A172 (cell line): Measurements from ENCODE around the gene PAPPA2. TPM values are rescaled to one million over a fixed set of nuclear protein-coding genes. Genes with fewer than 3 reads are reported as not detected.
"Not testable (repeated sequence)": the region's sequence is repeated elsewhere in the genome, so short reads cannot be mapped to it uniquely, and the experiment has no call there.

ENCODE experiments used
- DNase-seq: peaks from one replicate; pipeline ENCODE4 v3.0.0-alpha.2; 2015; ENCODE audit warnings: low spot score
- total RNA-seq: library from RNA; depleted of rRNA; stranded (reverse); fragments of >200 nt; shearing (Covaris generic); gene quantifications from 2 replicates; pipeline ENCODE4 v1.2.3, GENCODE V29; 2014; rRNA removed

PAPPA2 gene, protein sequence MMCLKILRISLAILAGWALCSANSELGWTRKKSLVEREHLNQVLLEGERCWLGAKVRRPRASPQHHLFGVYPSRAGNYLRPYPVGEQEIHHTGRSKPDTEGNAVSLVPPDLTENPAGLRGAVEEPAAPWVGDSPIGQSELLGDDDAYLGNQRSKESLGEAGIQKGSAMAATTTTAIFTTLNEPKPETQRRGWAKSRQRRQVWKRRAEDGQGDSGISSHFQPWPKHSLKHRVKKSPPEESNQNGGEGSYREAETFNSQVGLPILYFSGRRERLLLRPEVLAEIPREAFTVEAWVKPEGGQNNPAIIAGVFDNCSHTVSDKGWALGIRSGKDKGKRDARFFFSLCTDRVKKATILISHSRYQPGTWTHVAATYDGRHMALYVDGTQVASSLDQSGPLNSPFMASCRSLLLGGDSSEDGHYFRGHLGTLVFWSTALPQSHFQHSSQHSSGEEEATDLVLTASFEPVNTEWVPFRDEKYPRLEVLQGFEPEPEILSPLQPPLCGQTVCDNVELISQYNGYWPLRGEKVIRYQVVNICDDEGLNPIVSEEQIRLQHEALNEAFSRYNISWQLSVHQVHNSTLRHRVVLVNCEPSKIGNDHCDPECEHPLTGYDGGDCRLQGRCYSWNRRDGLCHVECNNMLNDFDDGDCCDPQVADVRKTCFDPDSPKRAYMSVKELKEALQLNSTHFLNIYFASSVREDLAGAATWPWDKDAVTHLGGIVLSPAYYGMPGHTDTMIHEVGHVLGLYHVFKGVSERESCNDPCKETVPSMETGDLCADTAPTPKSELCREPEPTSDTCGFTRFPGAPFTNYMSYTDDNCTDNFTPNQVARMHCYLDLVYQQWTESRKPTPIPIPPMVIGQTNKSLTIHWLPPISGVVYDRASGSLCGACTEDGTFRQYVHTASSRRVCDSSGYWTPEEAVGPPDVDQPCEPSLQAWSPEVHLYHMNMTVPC (N-terminal part only)
- total RNA-seq = 0.14 and 0.33 TPM in 2 replicates

GRCh38 chr1:176462674-176463378 is at the start of gene PAPPA2:
TSS of gene PAPPA2 (plus strand) at chr1:176463175. CDS start at chr1:176556323, 93,148 bp downstream.
- DNase-seq = no peak

- DNase-seq = no peak
These were observed 46.2 kb upstream of the PAPPA2 start for GRCh38 chr1:176416777-176417176.

DNA sequence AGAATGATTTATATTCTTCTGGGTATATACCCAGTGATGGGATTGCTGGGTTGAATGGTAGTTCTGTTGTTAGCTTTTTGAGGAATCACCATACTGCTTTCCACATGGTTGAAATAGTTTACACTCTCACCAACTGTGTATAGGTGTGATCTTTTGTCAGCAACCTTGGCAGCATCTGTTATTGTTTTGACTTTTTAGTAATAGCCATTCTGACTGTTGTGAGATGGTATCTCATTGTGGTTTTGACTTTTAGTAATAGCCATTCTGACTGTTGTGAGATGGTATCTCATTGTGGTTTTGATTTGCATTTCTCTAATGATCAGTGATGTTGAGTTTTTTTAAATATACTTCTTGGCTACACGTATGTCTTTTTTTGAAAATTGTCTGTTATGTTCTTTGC is 43.4 kb upstream of the PAPPA2 start:
- DNase-seq = not testable (repeated sequence)

DNA sequence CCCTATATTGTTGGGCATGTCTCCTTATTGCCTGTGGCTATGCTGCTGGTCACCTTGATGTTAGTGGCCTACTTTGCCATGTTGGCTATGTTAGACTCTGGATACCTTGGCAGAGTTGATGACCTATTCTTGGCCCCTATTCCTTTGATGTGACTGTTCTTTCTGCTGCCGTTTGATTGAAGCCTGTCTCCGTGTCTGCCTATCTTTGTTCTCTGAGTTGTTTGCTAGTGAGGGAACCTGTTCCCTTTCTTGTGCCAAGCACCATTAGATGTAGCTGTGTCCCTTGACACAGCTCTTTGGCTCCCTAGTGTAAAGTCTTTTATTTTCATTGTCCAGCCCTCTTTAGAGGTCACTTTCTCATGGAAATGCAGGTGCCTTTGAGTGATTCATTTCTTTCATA is 28.7 kb upstream of the PAPPA2 start:
- DNase-seq = no peak

DNA sequence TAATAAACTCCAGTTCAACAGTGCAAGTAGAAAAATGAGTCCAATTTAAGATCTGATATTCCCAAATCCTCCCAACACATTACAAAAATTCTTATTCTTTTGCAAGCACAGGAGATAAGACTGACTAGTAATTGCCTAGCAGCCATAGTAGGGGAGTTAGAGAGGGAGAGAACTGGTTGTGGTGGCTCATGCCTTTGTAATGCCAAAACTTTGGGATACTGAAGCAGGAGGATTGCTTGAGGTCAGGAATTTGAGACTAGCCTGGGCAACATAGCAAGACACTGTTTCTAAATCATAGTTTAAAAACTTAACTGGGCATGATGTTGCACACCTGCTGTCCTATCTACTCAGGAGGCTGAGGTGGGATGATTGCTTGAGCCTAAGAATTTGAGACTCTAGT is 26.7 kb upstream of the PAPPA2 start:
- no peak for DNase-seq

DNA sequence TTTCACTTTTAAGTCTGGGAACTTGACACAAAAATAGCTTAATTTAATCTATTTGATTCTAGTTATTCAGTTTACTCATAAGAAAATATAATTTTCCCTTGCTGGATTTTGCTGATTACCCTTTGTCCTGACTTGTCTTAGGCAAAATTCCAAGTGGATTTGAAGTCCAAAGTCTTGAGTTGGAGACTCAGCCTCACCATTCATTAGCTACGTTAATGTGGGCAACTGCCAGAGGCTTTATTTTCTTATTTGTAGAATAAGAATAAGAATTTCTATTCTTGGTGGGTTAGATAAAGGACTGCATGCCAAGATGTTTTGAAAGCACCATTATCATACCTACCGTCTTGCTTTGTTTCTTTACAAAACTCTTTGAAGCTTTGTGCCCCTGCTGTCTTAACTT is 22.8 kb upstream of the PAPPA2 start:
- no peak for DNase-seq

GRCh38 chr1:176444286-176444685 is 18.7 kb upstream of the PAPPA2 start:
- DNase-seq = no peak

- DNase-seq = no peak
These were observed 17.6 kb upstream of the PAPPA2 start for GRCh38 chr1:176445402-176445801.

GRCh38 chr1:176448340-176448739 is 14.6 kb upstream of the PAPPA2 start:
- DNase-seq = no peak

- no peak for DNase-seq
These were observed 12.4 kb upstream of the PAPPA2 start for GRCh38 chr1:176450526-176450925.

- not testable (repeated sequence) for DNase-seq
These were observed 11.2 kb upstream of the PAPPA2 start for GRCh38 chr1:176451741-176452140.

DNA sequence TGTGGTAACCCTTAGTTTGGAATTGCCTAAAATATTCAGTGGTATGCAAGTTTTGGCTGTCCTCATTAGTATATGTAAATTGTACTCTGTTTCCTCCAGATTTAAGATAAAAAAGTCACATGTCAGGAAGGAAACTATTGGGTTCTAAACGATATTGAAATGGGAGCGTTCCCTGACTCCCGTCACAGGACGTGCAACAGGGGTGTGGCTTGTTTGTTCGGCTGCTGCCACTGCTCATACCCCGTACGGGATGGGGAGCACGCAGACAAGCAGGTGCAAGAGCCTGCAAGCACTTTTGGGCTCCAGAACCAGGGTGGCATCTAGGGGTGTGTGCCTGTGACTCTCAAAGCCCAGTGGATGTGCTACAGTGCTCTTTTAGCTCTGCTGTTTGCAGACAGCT is 6.2 kb upstream of the PAPPA2 start:
- DNase-seq = no peak

- DNase-seq = no peak
These were observed 2.2 kb upstream of the PAPPA2 start for GRCh38 chr1:176460544-176461336.

DNA sequence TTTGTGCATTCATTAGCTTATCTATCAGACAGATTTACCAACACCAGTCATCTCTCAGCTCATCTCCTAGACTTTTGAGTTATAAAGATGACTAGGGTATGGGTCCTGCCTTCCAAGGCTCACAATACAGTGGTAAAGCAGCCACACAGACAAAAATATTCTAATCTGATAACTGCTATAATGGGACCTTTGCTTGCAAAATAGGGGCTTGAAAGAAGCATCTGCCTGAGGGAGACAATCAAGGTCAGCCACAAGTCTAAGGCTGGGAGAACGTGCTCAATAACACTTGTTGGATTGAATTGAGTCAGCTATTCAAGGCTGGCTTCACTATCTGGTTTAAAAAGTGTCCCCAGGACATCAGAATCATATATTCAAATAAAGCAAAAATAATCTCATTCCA is 1.4 kb upstream of the PAPPA2 start:
- DNase-seq = no peak

DNA sequence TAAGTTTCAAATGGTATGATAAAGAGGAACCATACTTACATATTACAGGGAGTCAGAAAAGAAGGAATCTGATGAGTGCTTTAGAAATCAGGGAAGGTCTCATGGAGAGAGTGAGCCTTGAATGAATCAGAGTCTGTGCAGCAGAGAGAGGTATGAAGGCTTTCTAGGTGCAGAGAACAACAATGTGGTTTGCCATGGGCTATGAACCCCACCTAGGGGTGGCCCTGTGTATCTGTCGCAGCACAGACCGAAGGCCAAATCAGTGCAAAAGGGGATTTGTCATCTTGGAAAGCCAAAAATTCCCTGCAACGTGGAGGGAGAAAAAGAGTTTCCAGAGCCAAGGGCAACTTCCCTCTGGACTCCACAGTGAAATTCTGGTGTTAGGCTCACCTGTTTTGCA is 3.5 kb downstream of the PAPPA2 start:
- peak; percentile 8 for DNase-seq

DNA sequence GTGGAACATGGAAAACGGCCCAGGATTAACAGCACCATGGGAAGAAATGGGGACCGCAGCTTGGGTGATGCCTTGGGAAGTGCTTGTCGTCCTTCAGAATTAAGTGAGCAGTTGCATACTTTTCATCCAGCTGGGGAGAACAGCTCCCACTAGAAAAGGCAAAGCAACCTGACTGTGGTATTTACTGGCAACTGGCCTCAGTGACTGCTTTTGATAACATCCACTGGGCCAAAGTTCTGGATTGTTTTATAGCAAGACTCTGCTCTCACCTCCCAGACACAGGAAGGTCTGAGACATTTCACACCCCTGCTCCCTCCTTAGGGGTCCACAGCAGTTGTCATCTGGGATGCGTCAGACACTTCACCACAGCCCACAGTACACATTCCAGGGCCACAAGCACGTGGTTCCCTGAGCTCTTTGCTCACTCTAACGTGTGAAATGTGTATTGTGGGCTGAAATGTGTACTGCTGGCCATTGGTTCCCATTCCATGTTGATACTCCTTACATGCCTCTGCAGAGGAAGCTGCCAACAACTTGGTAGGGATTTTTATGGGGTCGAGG is 6.6 kb downstream of the PAPPA2 start:
- no peak for DNase-seq

DNA sequence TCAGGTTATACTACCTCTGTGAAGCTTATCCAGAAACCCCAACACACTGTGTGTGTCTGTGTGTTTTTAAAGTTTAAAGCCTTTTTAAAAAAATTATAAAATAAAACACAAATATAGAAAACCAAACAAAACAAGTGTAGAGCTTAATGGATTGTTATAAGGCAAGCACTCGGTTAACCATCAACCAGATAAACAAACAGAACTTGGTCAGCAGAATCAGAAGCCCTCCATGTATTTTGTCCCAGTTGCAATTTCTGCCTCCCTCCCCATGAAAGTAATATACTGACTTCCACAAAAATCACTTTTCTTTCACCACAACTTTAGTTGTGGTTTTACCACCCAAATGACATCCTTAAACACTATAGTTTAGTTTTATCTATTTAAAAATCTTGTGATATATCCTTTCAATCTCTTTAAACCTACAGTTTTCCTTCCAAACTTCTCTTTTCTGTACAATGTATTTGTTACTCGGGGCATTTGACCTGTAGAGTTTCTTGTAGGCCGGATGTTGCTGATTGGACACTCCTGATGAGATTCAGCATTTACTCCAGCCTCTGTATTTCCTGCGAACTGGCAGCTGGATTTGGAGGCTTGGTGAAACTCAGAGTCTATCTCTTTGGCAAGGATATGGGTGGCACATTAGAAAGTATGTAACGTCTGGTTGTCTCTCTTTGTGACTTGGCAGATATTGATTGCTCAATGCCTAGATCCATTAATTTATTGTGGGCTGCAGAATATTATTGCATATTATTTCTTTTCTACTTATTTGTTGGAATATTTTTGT is 8.6 kb downstream of the PAPPA2 start:
- DNase-seq = no peak

GRCh38 chr1:176479971-176480370 is 17.0 kb downstream of the PAPPA2 start:
- no peak for DNase-seq

GRCh38 chr1:176480750-176481149 is 17.8 kb downstream of the PAPPA2 start:
- DNase-seq = no peak

- DNase-seq = no peak
These were observed 22.1 kb downstream of the PAPPA2 start for GRCh38 chr1:176485083-176485482.
